Nucleus accumbens (tissue), 56 donors: ENCODE results near the gene ERICH2.
A peak's percentile ranks its signal among the peaks of the same experiment; 100 is the strongest.

Source experiments
- DNase-seq, 56 donors: peaks; one replicate each; lab custom pipeline; 2025; lab: John Stamatoyannopoulos, UW

The ERICH2 gene

DNA sequence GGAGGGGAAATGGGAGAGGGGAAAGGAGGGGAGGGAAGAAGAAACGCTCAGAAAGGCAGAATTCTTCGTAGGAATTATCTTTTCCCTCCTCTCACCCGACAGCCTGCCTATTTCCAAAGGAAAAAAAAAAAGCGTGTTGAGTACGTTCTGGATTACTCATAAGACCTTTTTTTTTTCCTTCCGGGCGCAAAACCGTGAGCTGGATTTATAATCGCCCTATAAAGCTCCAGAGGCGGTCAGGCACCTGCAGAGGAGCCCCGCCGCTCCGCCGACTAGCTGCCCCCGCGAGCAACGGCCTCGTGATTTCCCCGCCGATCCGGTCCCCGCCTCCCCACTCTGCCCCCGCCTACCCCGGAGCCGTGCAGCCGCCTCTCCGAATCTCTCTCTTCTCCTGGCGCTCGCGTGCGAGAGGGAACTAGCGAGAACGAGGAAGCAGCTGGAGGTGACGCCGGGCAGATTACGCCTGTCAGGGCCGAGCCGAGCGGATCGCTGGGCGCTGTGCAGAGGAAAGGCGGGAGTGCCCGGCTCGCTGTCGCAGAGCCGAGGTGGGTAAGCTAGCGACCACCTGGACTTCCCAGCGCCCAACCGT lies 46.4 kb downstream of the ERICH2 start, which contains the start of gene GAD1:
TSS of gene GAD1 (plus strand) at position 384 of the 589 bp plus-strand sequence. CDS start 1,705 bp downstream, outside the sequence.
- DNase-seq: peak in 49 of 56 donors; percentile 15 to 90 (median 67)

GRCh38 chr2:170817093-170818035 lies 47.2 kb downstream of the ERICH2 start:
- DNase-seq: peak in 17 of 56 donors; percentile 30 to 68 (median 45)

DNA sequence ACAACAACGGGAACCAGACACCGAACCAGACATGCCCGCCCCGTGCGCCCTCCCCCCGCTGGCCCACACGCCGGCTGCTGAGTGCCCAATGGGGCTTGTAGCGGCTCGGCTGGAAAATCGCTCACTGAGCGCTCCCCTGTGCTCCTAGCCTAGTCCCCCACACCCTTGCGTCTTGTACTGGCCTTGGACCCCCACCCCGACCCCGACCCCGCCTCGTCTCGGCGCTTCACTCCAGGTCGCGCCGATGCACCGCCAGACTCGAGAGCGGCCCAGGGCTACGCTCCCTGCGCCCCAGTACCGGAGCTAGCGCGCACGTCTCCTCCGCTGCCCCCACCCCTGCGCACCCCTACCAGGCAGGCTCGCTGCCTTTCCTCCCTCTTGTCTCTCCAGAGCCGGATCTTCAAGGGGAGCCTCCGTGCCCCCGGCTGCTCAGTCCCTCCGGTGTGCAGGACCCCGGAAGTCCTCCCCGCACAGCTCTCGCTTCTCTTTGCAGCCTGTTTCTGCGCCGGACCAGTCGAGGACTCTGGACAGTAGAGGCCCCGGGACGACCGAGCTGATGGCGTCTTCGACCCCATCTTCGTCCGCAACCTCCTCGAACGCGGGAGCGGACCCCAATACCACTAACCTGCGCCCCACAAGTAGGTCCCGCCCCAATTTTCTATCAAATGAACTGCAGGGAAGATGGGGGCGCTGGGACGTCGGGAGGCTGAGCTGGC lies 48.0 kb downstream of the ERICH2 start:
- DNase-seq: peak in 10 of 56 donors; percentile 13 to 66 (median 48)

- DNase-seq: no peak
Measured at GRCh38 chr2:170818752-170819470, 48.7 kb downstream of the ERICH2 start.

GRCh38 chr2:170819680-170820664 lies 49.8 kb downstream of the ERICH2 start:
- no peak for DNase-seq

- peak in 1 of 56 donors; percentile 11 for DNase-seq
Measured at GRCh38 chr2:170820757-170821530, 50.8 kb downstream of the ERICH2 start.

DNA sequence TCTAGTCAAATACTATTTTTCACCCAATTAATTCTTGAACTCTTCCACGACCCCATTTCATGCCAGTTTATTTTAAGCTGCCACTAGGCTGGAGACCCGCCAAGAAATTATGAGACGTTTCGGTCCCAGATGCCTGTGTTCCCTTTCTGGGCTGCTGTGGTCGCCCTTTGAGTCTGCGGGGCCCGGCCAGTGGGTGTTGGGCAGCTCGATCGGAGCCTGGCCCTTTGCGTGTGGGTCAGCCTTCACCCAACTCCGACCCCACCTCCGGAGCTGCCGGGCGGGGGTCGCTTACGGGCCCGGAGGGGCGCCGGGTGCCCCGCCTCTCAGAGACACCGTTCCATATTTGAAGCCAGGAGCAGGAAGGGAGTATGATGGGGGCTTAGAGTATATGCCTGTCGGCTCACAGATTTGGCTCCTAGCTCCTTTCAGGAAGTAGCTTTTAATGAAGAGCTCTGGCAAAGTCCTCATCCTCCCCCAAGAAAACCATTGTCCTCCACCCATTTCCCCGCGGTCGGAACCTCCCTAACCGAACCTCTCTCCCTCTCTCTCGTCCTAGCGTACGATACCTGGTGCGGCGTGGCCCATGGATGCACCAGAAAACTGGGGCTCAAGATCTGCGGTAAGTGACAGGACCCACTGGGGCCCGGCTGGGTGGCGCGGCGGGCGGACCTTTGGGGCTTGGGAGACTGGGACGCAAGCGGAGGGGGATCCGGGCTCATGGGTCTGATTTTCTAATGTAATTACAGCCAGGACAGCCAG lies 51.5 kb downstream of the ERICH2 start:
- no peak for DNase-seq

- DNase-seq: peak in 6 of 56 donors; percentile 19 to 42 (median 26)
Measured at GRCh38 chr2:170822290-170823087, 52.3 kb downstream of the ERICH2 start.

- peak in 5 of 56 donors; percentile 13 to 56 (median 32) for DNase-seq
Measured at GRCh38 chr2:170823088-170823897, 53.1 kb downstream of the ERICH2 start.

- no peak for DNase-seq
Measured at GRCh38 chr2:170823898-170824215, 53.7 kb downstream of the ERICH2 start.

DNA sequence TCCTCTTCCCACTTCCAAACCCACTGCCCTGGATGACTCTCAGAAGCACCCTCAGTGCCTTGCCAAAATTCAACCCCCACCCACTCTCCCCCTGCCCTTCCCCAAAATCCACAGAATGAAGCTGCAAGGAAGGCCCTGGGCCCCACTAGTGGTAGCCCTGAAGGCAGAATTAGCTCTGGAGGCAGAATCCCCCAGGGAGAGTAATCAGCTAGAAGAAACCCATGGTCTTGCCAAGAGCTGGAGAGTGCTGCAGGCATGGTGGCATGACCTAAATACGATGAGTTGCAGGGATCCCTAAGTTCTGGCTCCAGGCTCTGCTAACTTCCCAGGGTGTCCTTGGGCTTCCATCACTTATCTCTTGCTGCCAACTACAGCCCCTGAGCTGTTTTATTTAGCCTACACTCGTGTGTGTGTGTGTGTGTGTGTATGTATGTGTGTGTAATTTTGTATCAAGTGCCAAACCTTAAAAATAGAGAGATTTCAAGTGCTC lies 54.4 kb downstream of the ERICH2 start:
- DNase-seq: no peak

DNA sequence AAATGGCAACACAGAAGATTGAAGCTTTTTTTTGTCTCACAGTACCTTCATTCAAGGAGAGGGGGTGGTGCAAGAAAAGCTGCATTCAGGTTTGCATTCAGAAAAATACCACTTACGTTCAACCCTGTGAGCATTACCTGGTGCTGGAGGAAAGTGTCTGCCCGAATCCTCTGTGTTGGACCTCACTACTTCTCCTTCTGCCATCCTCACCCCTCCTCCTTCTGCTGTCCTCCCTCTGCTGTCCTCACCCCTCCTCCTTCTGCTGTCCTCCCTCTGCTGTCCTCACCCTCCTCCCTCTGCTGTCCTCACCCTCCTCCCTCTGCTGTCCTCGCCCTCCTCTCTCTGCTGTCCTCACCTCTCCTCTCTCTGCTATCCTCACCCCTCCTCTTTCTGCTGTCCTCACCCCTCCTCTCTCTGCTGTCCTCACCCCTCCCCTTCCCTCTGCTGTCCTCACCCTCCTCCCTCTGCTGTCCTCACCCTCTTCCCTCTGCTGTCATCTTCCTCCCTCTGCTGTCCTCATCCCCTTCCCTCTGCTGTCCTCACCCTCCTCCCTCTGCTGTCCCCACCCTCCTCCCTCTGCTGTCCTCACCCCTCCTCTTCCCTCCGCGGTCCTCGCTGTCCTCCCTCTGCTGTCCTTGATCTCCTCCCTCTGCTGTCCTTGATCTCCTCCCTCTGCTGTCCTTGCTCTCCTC lies 57.8 kb downstream of the ERICH2 start:
- no peak for DNase-seq

DNA sequence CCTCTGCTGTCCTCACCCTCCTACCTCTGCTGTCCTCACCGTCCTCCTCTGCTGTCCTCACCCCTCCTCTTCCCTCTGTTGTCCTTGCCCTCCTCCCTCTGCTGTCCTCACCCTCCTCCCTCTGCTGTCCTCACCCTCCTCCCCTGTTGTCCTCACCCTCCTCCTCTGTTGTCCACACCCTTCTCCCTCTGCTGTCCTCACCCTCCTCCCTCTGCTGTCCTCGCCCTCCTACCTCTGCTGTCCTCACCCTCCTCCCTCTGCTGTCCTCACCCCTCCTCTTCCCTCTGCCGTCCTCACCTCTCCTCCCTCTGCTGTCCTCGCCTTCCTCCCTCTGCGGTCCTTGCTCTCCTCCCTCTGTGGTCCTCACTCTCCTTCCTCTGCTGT lies 58.3 kb downstream of the ERICH2 start:
- no peak for DNase-seq

DNA sequence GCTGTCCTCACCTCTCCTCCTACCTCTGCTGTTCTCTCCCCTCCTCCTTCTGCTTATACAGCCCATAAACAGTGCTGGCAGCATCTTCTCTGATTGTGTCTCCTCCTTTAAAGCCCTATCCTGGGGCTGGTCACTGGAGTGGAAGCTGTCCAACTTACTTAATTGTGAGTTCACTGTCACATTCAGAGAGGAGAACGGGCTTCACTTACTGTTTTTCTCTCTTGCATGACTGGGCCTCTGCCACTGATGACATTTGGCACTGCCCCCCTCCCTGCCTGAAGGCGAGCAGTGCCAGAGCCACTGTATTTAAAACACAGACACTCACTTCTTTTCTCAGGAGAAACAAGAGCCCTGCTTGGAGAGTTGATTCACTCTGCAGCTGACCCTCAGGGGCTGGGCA lies 58.9 kb downstream of the ERICH2 start:
- DNase-seq: peak in 1 of 56 donors; percentile 19

GRCh38 chr2:170830166-170830565 lies 60.0 kb downstream of the ERICH2 start:
- DNase-seq: no peak
